HTR-8/SVneo (cell line): ENCODE results near the gene AKIRIN1.
"Not testable (repeated sequence)": the region's sequence is repeated elsewhere in the genome, so short reads cannot be mapped to it uniquely, and the experiment has no call there.

Experiments used
- DNase-seq: peaks from one replicate; pipeline ENCODE4 v3.0.0; 2011; ENCODE audit warnings: low spot score, mixed read lengths; ENCODE audit not compliant: insufficient read length
- FAIRE-seq: peaks from 2 replicates; lab custom pipeline; 2011; peaks lifted over from hg19 to GRCh38; lab: Jason Lieb, UNC

Gene AKIRIN1

GRCh38 chr1:38990738-38991637 lies at the start of gene AKIRIN1:
Gene AKIRIN1 (plus strand): TSS chr1:38991276. CDS start chr1:38991381, 105 bp downstream.
- FAIRE-seq = no peak
- DNase-seq = peak; percentile 92

- DNase-seq (no peak), FAIRE-seq (no peak)
Measured at GRCh38 chr1:38941527-38942019, 49.5 kb upstream of the AKIRIN1 start, which contains the start of gene RHBDL2. Gene RHBDL2 (minus strand): TSS chr1:38941830. CDS start chr1:38919212, 22,618 bp downstream.

- FAIRE-seq (no peak), DNase-seq (no peak)
Measured at GRCh38 chr1:38942664-38943428, 48.2 kb upstream of the AKIRIN1 start.

- no peak for DNase-seq
- no peak for FAIRE-seq
Measured at GRCh38 chr1:38944547-38944946, 46.5 kb upstream of the AKIRIN1 start.

- DNase-seq (no peak), FAIRE-seq (no peak)
Measured at GRCh38 chr1:38950553-38950952, 40.5 kb upstream of the AKIRIN1 start.

GRCh38 chr1:38953433-38953860 lies 37.6 kb upstream of the AKIRIN1 start:
- DNase-seq = no peak
- FAIRE-seq = no peak

GRCh38 chr1:38958967-38959366 lies 32.1 kb upstream of the AKIRIN1 start:
- no peak for FAIRE-seq

GRCh38 chr1:38962113-38962512 lies 29.0 kb upstream of the AKIRIN1 start:
- FAIRE-seq (no peak), DNase-seq (no peak)

More at GRCh38 chr1:38958967-38959366, 32.1 kb upstream of the AKIRIN1 start:
- no peak for DNase-seq

GRCh38 chr1:38962560-38962959 lies 28.5 kb upstream of the AKIRIN1 start:
- no peak for FAIRE-seq
- no peak for DNase-seq

- FAIRE-seq (no peak), DNase-seq (no peak)
Measured at GRCh38 chr1:38964140-38964548, 26.9 kb upstream of the AKIRIN1 start.

- FAIRE-seq, DNase-seq: not testable (repeated sequence)
Measured at GRCh38 chr1:38973145-38973544, 17.9 kb upstream of the AKIRIN1 start.

- FAIRE-seq = no peak
- no peak for DNase-seq
Measured at GRCh38 chr1:38973659-38974437, 17.2 kb upstream of the AKIRIN1 start.

- FAIRE-seq, DNase-seq: not testable (repeated sequence)
Measured at GRCh38 chr1:38977399-38978244, 13.5 kb upstream of the AKIRIN1 start.

GRCh38 chr1:38978245-38978542 lies 12.9 kb upstream of the AKIRIN1 start:
- not testable (repeated sequence) for FAIRE-seq, DNase-seq

- FAIRE-seq, DNase-seq: not testable (repeated sequence)
Measured at GRCh38 chr1:38979380-38979779, 11.7 kb upstream of the AKIRIN1 start.

GRCh38 chr1:38989979-38990378 lies 1.1 kb upstream of the AKIRIN1 start:
- no peak for DNase-seq
- FAIRE-seq = no peak

- no peak for DNase-seq
- no peak for FAIRE-seq
Measured at GRCh38 chr1:38990386-38990737, 714 bp upstream of the AKIRIN1 start.

GRCh38 chr1:38991638-38992411 lies 749 bp downstream of the AKIRIN1 start:
- FAIRE-seq = no peak
- peak; percentile 28 for DNase-seq
